WTC11 (cell line): ENCODE results near the gene ITFG1. TPM values are rescaled to one million over a fixed set of nuclear protein-coding genes. Genes with fewer than 3 reads are reported as not detected.
"Not testable (repeated sequence)": the region's sequence is repeated elsewhere in the genome, so short reads cannot be mapped to it uniquely, and the experiment has no call there.

Experiments used
- ATAC-seq: fragments of 200-7000 bp; cut with Tn5 transposase; 2 replicates; pipeline ENCODE4 v1.10.0; 2021; ENCODE audit warnings: mild to moderate bottlenecking, moderate library complexity
- CTCF ChIA-PET: fragments of 300-600 bp; sonication (Branson Sonifier 250); formaldehyde crosslinking; loops from one replicate; lab custom pipeline; 2021; ENCODE audit warnings: antibody characterized with exemption; lab: Charles Lee
- POLR2A ChIA-PET: fragments of 350-600 bp; sonication (Branson Sonifier 250); formaldehyde crosslinking; loops from one replicate; lab custom pipeline; 2021; ENCODE audit warnings: antibody characterized with exemption; lab: Charles Lee
- DNase-seq: peaks from one replicate; pipeline ENCODE4 v3.0.0; 2021; ENCODE audit warnings: low spot score
- H3K27ac Mint-ChIP-seq: 2 replicates; pipeline ENCODE4 v1.8.0; 2021; ENCODE audit warnings: mixed read lengths
- H3K27me3 Mint-ChIP-seq: 2 replicates; pipeline ENCODE4 v1.8.0; 2021; ENCODE audit warnings: low read depth, mild to moderate bottlenecking, moderate library complexity, mixed read lengths
- H3K36me3 Mint-ChIP-seq: 2 replicates; pipeline ENCODE4 v1.8.0; 2021; ENCODE audit warnings: mixed read lengths
- H3K4me1 Mint-ChIP-seq: 2 replicates; pipeline ENCODE4 v1.8.0; 2022; ENCODE audit warnings: mixed read lengths
- H3K4me3 Mint-ChIP-seq: 2 replicates; pipeline ENCODE4 v1.8.0; 2021; ENCODE audit warnings: mild to moderate bottlenecking, moderate library complexity, mixed read lengths
- H3K9me3 Mint-ChIP-seq: 2 replicates; pipeline ENCODE4 v1.8.0; 2021; ENCODE audit warnings: mixed read lengths
- ATF1 ChIP-seq: sonication (generic); formaldehyde crosslinking; IDR thresholded peaks from 2 replicates; pipeline ENCODE4 v1.8.1; 2023; ENCODE audit warnings: mild to moderate bottlenecking, moderate library complexity, missing genetic modification reagents
- CBFB ChIP-seq: sonication (generic); formaldehyde crosslinking; IDR thresholded peaks from 2 replicates; pipeline ENCODE4 v1.8.1; 2022; ENCODE audit warnings: mild to moderate bottlenecking, low read depth, missing genetic modification reagents
- CREB1 ChIP-seq: sonication (generic); formaldehyde crosslinking; IDR thresholded peaks from 2 replicates; pipeline ENCODE4 v1.8.0; 2023; ENCODE audit warnings: mild to moderate bottlenecking, missing genetic modification reagents
- EMX1 ChIP-seq: fragments of 250-450 bp; sonication (Bioruptor Pico); IDR thresholded peaks from 2 replicates; pipeline ENCODE4 v1.8.0; 2021; ENCODE audit warnings: mild to moderate bottlenecking
- GTF2I ChIP-seq: fragments of 250-450 bp; sonication (Bioruptor Pico); conservative IDR thresholded peaks from 2 replicates; pipeline ENCODE4 v1.4.0; 2021; ENCODE audit warnings: mild to moderate bottlenecking
- KAT7 ChIP-seq: sonication (generic); formaldehyde crosslinking; IDR thresholded peaks from 2 replicates; pipeline ENCODE4 v1.8.1; 2023; ENCODE audit warnings: missing genetic modification reagents, mild to moderate bottlenecking, borderline replicate concordance
- NR1H2 ChIP-seq: sonication (generic); formaldehyde crosslinking; IDR thresholded peaks from 2 replicates; pipeline ENCODE4 v1.9.0; 2021; ENCODE audit warnings: mild to moderate bottlenecking, moderate library complexity, missing genetic modification reagents
- NR2C2 ChIP-seq: sonication (generic); formaldehyde crosslinking; IDR thresholded peaks from 2 replicates; pipeline ENCODE4 v1.8.0; 2022; ENCODE audit warnings: mild to moderate bottlenecking, missing genetic modification reagents
- OVOL2 ChIP-seq: fragments of 250-450 bp; sonication (Bioruptor Pico); IDR thresholded peaks from 2 replicates; pipeline ENCODE4 v1.9.0; 2021; ENCODE audit warnings: mild to moderate bottlenecking, borderline replicate concordance
- PRDM15 ChIP-seq: sonication (generic); formaldehyde crosslinking; IDR thresholded peaks from 2 replicates; pipeline ENCODE4 v1.8.0; 2022; ENCODE audit warnings: missing genetic modification reagents
- RELA ChIP-seq: sonication (generic); formaldehyde crosslinking; IDR thresholded peaks from 2 replicates; pipeline ENCODE4 v1.8.1; 2022; ENCODE audit warnings: missing genetic modification reagents, mild to moderate bottlenecking, borderline replicate concordance
- TEAD1 ChIP-seq: sonication (generic); formaldehyde crosslinking; IDR thresholded peaks from 2 replicates; pipeline ENCODE4 v1.8.0; 2022; ENCODE audit warnings: mild to moderate bottlenecking, missing genetic modification reagents
- ZNF317 ChIP-seq: sonication (generic); formaldehyde crosslinking; IDR thresholded peaks from 2 replicates; pipeline ENCODE4 v1.8.1; 2023; ENCODE audit warnings: low read depth, mild to moderate bottlenecking, moderate library complexity, missing genetic modification reagents, borderline replicate concordance
- ZNF671 ChIP-seq: fragments of 250-450 bp; sonication (Bioruptor Pico); IDR thresholded peaks from 2 replicates; pipeline ENCODE4 v1.8.0; 2021; ENCODE audit warnings: mild to moderate bottlenecking
- total RNA-seq: library from RNA; stranded (reverse); gene quantifications from 3 replicates; pipeline ENCODE4 v1.2.3, GENCODE V29; 2021
- TF ChIP-seq, protein P1 (sequence below): sonication (generic); formaldehyde crosslinking; IDR thresholded peaks from 2 replicates; pipeline ENCODE4 v1.8.1; 2023; ENCODE audit warnings: mild to moderate bottlenecking, missing genetic modification reagents, moderate library complexity
- TF ChIP-seq, protein P2 (sequence below): sonication (generic); formaldehyde crosslinking; IDR thresholded peaks from 2 replicates; pipeline ENCODE4 v1.8.1; 2022; ENCODE audit warnings: mild to moderate bottlenecking, moderate library complexity, missing genetic modification reagents
- TF ChIP-seq, protein P3 (sequence below): sonication (generic); formaldehyde crosslinking; IDR thresholded peaks from 2 replicates; pipeline ENCODE4 v1.8.0; 2022; ENCODE audit warnings: mild to moderate bottlenecking, missing genetic modification reagents
- TF ChIP-seq, protein P4 (sequence below): fragments of 250-450 bp; sonication (Bioruptor Pico); IDR thresholded peaks from 2 replicates; pipeline ENCODE4 v1.9.0; 2021; ENCODE audit warnings: moderate library complexity, mild to moderate bottlenecking, inconsistent platforms, borderline replicate concordance
- TF ChIP-seq, protein P5 (sequence below): sonication (generic); formaldehyde crosslinking; IDR thresholded peaks from 2 replicates; pipeline ENCODE4 v1.8.1; 2022; ENCODE audit warnings: mild to moderate bottlenecking, missing genetic modification reagents, moderate library complexity, borderline replicate concordance
- TF ChIP-seq, protein P6 (sequence below): sonication (generic); formaldehyde crosslinking; IDR thresholded peaks from 2 replicates; pipeline ENCODE4 v1.8.1; 2022; ENCODE audit warnings: low read depth, mild to moderate bottlenecking, moderate library complexity, missing genetic modification reagents, borderline replicate concordance

ITFG1 gene
- total RNA-seq, 1 experiment from 2014 or later: 21.1 TPM

GRCh38 chr16:47359478-47359877 lies 101.4 kb downstream of the ITFG1 start:
- H3K9me3 Mint-ChIP-seq: 0 out of 2 replicates have a peak, but pooled peaks cover 2% of the 10 kb centered on the region

GRCh38 chr16:47358816-47359215 lies 102.0 kb downstream of the ITFG1 start:
- H3K27me3 Mint-ChIP-seq: no peaks in the 10 kb centered on the region
- ChIA-PET POLR2A (no interaction called here), CTCF (no interaction called here)
- H3K4me3 Mint-ChIP-seq: no peak overlapping the region
- no peak for DNase-seq
- H3K4me1 Mint-ChIP-seq: peaks cover 13% of the 10 kb centered on the region
- H3K27ac Mint-ChIP-seq: no peak overlapping the region
- H3K36me3 Mint-ChIP-seq: no peaks in the 10 kb centered on the region
- ATAC-seq: no peak
- H3K9me3 Mint-ChIP-seq: peaks cover 9% of the 10 kb centered on the region; the same call in 1 of the 2 replicates
- TF ChIP-seq NR2C2 (CRISPR knock-in tag) (no peak), ZNF671 (CRISPR knock-in tag) (no peak), KAT7 (CRISPR knock-in tag) (no peak), EMX1 (CRISPR knock-in tag) (no peak), ZNF317 (no peak), TEAD1 (CRISPR knock-in tag) (no peak), GTF2I (CRISPR knock-in tag) (no peak), RELA (CRISPR knock-in tag) (no peak), CBFB (no peak)
- TF ChIP-seq, protein P1, sequence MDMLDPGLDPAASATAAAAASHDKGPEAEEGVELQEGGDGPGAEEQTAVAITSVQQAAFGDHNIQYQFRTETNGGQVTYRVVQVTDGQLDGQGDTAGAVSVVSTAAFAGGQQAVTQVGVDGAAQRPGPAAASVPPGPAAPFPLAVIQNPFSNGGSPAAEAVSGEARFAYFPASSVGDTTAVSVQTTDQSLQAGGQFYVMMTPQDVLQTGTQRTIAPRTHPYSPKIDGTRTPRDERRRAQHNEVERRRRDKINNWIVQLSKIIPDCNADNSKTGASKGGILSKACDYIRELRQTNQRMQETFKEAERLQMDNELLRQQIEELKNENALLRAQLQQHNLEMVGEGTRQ (CRISPR knock-in tag): no peak
- TF ChIP-seq, all 79 proteins: peak for 0

More at GRCh38 chr16:47359478-47359877, 101.4 kb downstream of the ITFG1 start:
- TF ChIP-seq, protein P2, sequence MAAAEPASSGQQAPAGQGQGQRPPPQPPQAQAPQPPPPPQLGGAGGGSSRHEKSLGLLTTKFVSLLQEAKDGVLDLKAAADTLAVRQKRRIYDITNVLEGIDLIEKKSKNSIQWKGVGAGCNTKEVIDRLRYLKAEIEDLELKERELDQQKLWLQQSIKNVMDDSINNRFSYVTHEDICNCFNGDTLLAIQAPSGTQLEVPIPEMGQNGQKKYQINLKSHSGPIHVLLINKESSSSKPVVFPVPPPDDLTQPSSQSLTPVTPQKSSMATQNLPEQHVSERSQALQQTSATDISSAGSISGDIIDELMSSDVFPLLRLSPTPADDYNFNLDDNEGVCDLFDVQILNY (CRISPR knock-in tag): no peak
- TF ChIP-seq, protein P3, sequence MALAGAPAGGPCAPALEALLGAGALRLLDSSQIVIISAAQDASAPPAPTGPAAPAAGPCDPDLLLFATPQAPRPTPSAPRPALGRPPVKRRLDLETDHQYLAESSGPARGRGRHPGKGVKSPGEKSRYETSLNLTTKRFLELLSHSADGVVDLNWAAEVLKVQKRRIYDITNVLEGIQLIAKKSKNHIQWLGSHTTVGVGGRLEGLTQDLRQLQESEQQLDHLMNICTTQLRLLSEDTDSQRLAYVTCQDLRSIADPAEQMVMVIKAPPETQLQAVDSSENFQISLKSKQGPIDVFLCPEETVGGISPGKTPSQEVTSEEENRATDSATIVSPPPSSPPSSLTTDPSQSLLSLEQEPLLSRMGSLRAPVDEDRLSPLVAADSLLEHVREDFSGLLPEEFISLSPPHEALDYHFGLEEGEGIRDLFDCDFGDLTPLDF (CRISPR knock-in tag): no peak
- TF ChIP-seq OVOL2 (no peak), NR1H2 (CRISPR knock-in tag) (no peak), PRDM15 (CRISPR knock-in tag) (no peak), NR2C2 (CRISPR knock-in tag) (no peak), CREB1 (CRISPR knock-in tag) (no peak), ATF1 (CRISPR knock-in tag) (no peak)
- TF ChIP-seq, protein P4, sequence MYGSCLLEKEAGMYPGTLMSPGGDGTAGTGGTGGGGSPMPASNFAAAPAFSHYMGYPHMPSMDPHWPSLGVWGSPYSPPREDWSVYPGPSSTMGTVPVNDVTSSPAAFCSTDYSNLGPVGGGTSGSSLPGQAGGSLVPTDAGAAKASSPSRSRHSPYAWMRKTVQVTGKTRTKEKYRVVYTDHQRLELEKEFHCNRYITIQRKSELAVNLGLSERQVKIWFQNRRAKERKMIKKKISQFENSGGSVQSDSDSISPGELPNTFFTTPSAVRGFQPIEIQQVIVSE (CRISPR knock-in tag): no peak
- TF ChIP-seq, protein P5, sequence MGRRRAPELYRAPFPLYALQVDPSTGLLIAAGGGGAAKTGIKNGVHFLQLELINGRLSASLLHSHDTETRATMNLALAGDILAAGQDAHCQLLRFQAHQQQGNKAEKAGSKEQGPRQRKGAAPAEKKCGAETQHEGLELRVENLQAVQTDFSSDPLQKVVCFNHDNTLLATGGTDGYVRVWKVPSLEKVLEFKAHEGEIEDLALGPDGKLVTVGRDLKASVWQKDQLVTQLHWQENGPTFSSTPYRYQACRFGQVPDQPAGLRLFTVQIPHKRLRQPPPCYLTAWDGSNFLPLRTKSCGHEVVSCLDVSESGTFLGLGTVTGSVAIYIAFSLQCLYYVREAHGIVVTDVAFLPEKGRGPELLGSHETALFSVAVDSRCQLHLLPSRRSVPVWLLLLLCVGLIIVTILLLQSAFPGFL (CRISPR knock-in tag): no peak
- TF ChIP-seq, protein P6, sequence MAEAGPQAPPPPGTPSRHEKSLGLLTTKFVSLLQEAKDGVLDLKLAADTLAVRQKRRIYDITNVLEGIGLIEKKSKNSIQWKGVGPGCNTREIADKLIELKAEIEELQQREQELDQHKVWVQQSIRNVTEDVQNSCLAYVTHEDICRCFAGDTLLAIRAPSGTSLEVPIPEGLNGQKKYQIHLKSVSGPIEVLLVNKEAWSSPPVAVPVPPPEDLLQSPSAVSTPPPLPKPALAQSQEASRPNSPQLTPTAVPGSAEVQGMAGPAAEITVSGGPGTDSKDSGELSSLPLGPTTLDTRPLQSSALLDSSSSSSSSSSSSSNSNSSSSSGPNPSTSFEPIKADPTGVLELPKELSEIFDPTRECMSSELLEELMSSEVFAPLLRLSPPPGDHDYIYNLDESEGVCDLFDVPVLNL (CRISPR knock-in tag): no peak
- Mint-ChIP-seq H3K36me3 (no peaks in the 10 kb centered on the region), H3K27ac (no peak overlapping the region), H3K27me3 (no peaks in the 10 kb centered on the region), H3K4me1 (peaks cover 14% of the 10 kb centered on the region), H3K4me3 (no peak overlapping the region)
- CTCF ChIA-PET: no interaction called here
- POLR2A ChIA-PET: interaction anchor here (0.6 kb wide), 1 partner anchor 21 kb away, joined by 3 read pairs; no protein-coding TSS in a partner anchor
- DNase-seq (no peak), ATAC-seq (no peak)

- ATAC-seq, DNase-seq, H3K27me3 Mint-ChIP-seq, H3K27ac Mint-ChIP-seq, POLR2A ChIA-PET, CTCF ChIA-PET, H3K4me3 Mint-ChIP-seq, H3K4me1 Mint-ChIP-seq: not testable (repeated sequence)
- peaks cover 84% of the 10 kb centered on the region for H3K9me3 Mint-ChIP-seq
- H3K36me3 Mint-ChIP-seq: peaks cover 58% of the 10 kb centered on the region
Measured at GRCh38 chr16:47349029-47349428, 111.8 kb downstream of the ITFG1 start.

- H3K4me1 Mint-ChIP-seq, POLR2A ChIA-PET, H3K27me3 Mint-ChIP-seq, CTCF ChIA-PET, H3K27ac Mint-ChIP-seq, H3K4me3 Mint-ChIP-seq, DNase-seq, ATAC-seq: not testable (repeated sequence)
- Mint-ChIP-seq H3K36me3 (peaks cover 54% of the 10 kb centered on the region), H3K9me3 (peaks cover 71% of the 10 kb centered on the region)
Measured at GRCh38 chr16:47347021-47347696, 113.7 kb downstream of the ITFG1 start.
